Muscle layer of duodenum (tissue), 2 donors: ENCODE results near the gene GMPR.

Experiments
- H3K27ac ChIP-seq: one replicate; pipeline ENCODE4 v1.7.0; 2013; ENCODE audit warnings: mild to moderate bottlenecking, low read length
- H3K27me3 ChIP-seq: one replicate; pipeline ENCODE4 v1.7.0; 2013; ENCODE audit warnings: low read depth, mild to moderate bottlenecking, control low read depth, low read length
- H3K36me3 ChIP-seq, 2 donors: one replicate each; pipeline ENCODE4 v1.7.0; 2013; ENCODE audit warnings: low read length in 2 of 2, control low read depth in 1 of 2, mild to moderate bottlenecking in 1 of 2; ENCODE audit not compliant: insufficient read depth in 2 of 2, control insufficient read depth in 1 of 2
- H3K4me1 ChIP-seq, 2 donors: one replicate each; pipeline ENCODE4 v1.7.0; 2013; ENCODE audit warnings: low read length in 2 of 2, mild to moderate bottlenecking in 2 of 2, control low read depth in 1 of 2, moderate library complexity in 1 of 2; ENCODE audit not compliant: insufficient read depth in 2 of 2, control insufficient read depth in 1 of 2
- H3K4me3 ChIP-seq, 2 donors: one replicate each; pipeline ENCODE4 v1.7.0; 2013; ENCODE audit warnings: low read length in 2 of 2, low read depth in 1 of 2, mild to moderate bottlenecking in 1 of 2
- H3K9me3 ChIP-seq, 2 donors: one replicate each; pipeline ENCODE4 v1.7.0; 2013; ENCODE audit warnings: low read length in 2 of 2, control low read depth in 1 of 2, mild to moderate bottlenecking in 1 of 2; ENCODE audit not compliant: control insufficient read depth in 1 of 2
- donor health status: healthy.

GMPR gene

GRCh38 chr6:16295060-16295459, 56.7 kb downstream of the GMPR start:
- H3K9me3 ChIP-seq = no peaks in the 10 kb centered on the region
- no peak overlapping the region for H3K27ac ChIP-seq
- H3K36me3 ChIP-seq = peaks cover 0 to 4% of the 10 kb centered on the region in 2 donors
- no peak overlapping the region for H3K4me3 ChIP-seq
- H3K27me3 ChIP-seq = no peaks in the 10 kb centered on the region
- H3K4me1 ChIP-seq = no peaks in the 10 kb centered on the region

GRCh38 chr6:16295471-16295870, 57.1 kb downstream of the GMPR start:
- H3K4me1 ChIP-seq = no peaks in the 10 kb centered on the region
- no peaks in the 10 kb centered on the region for H3K9me3 ChIP-seq
- H3K4me3 ChIP-seq = no peak overlapping the region
- no peaks in the 10 kb centered on the region for H3K27me3 ChIP-seq
- peaks cover 0 to 4% of the 10 kb centered on the region in 2 donors for H3K36me3 ChIP-seq
- H3K27ac ChIP-seq = no peak overlapping the region

- Histone ChIP-seq H3K36me3 (peaks cover 0 to 4% of the 10 kb centered on the region in 2 donors), H3K27me3 (no peaks in the 10 kb centered on the region), H3K9me3 (no peaks in the 10 kb centered on the region), H3K27ac (no peak overlapping the region), H3K4me3 (no peak overlapping the region), H3K4me1 (no peaks in the 10 kb centered on the region)
Observed at GRCh38 chr6:16296061-16296670, 57.8 kb downstream of the GMPR start.

- Histone ChIP-seq H3K36me3 (peaks cover 4 to 12% of the 10 kb centered on the region in 2 donors), H3K9me3 (no peaks in the 10 kb centered on the region), H3K27ac (no peak overlapping the region), H3K4me1 (no peaks in the 10 kb centered on the region), H3K27me3 (no peaks in the 10 kb centered on the region), H3K4me3 (no peak overlapping the region)
Observed at GRCh38 chr6:16299861-16300260, 61.5 kb downstream of the GMPR start.

- peaks cover 4 to 21% of the 10 kb centered on the region in 2 donors for H3K36me3 ChIP-seq
- no peak overlapping the region for H3K27ac ChIP-seq
- H3K9me3 ChIP-seq = no peaks in the 10 kb centered on the region
- no peak overlapping the region for H3K4me3 ChIP-seq
- no peaks in the 10 kb centered on the region for H3K27me3 ChIP-seq
- H3K4me1 ChIP-seq = no peaks in the 10 kb centered on the region
Observed at GRCh38 chr6:16301511-16301910, 63.1 kb downstream of the GMPR start.

- no peaks in the 10 kb centered on the region for H3K4me1 ChIP-seq
- H3K27ac ChIP-seq = no peak overlapping the region
- H3K27me3 ChIP-seq = no peaks in the 10 kb centered on the region
- no peak overlapping the region for H3K4me3 ChIP-seq
- H3K9me3 ChIP-seq = no peaks in the 10 kb centered on the region
- peaks cover 4 to 19% of the 10 kb centered on the region in 2 donors for H3K36me3 ChIP-seq
Observed at GRCh38 chr6:16302721-16303552, 64.5 kb downstream of the GMPR start.

- no peaks in the 10 kb centered on the region for H3K27me3 ChIP-seq
- H3K4me1 ChIP-seq = no peaks in the 10 kb centered on the region
- no peak overlapping the region for H3K27ac ChIP-seq
- no peaks in the 10 kb centered on the region for H3K9me3 ChIP-seq
- H3K36me3 ChIP-seq = peaks cover 4 to 19% of the 10 kb centered on the region in 2 donors
- no peak overlapping the region for H3K4me3 ChIP-seq
Observed at GRCh38 chr6:16305246-16305725, 66.9 kb downstream of the GMPR start.

- Histone ChIP-seq H3K4me1 (no peaks in the 10 kb centered on the region), H3K27ac (no peak overlapping the region), H3K4me3 (no peak overlapping the region), H3K9me3 (no peaks in the 10 kb centered on the region), H3K36me3 (peaks cover 4 to 19% of the 10 kb centered on the region in 2 donors), H3K27me3 (no peaks in the 10 kb centered on the region)
Observed at GRCh38 chr6:16305788-16306187, 67.4 kb downstream of the GMPR start.

- H3K4me1 ChIP-seq = no peaks in the 10 kb centered on the region
- H3K27ac ChIP-seq = no peak overlapping the region
- peaks cover 4 to 19% of the 10 kb centered on the region in 2 donors for H3K36me3 ChIP-seq
- H3K4me3 ChIP-seq = no peak overlapping the region
- no peaks in the 10 kb centered on the region for H3K27me3 ChIP-seq
- no peaks in the 10 kb centered on the region for H3K9me3 ChIP-seq
Observed at GRCh38 chr6:16306334-16306733, 67.9 kb downstream of the GMPR start.

GRCh38 chr6:16311763-16312162, 73.4 kb downstream of the GMPR start:
- no peaks in the 10 kb centered on the region for H3K27me3 ChIP-seq
- H3K4me1 ChIP-seq = no peaks in the 10 kb centered on the region
- no peaks in the 10 kb centered on the region for H3K36me3 ChIP-seq
- H3K27ac ChIP-seq = no peak overlapping the region
- no peaks in the 10 kb centered on the region for H3K9me3 ChIP-seq
- no peak overlapping the region for H3K4me3 ChIP-seq

- Histone ChIP-seq H3K27me3 (no peaks in the 10 kb centered on the region), H3K9me3 (no peaks in the 10 kb centered on the region), H3K27ac (no peak overlapping the region), H3K4me1 (peaks cover 0 to 1% of the 10 kb centered on the region in 2 donors), H3K4me3 (no peak overlapping the region), H3K36me3 (no peaks in the 10 kb centered on the region)
Observed at GRCh38 chr6:16313732-16314131, 75.3 kb downstream of the GMPR start.
